HCT116 (cell line): ENCODE data around the gene SNED1. TPM values are rescaled to one million over a fixed set of nuclear protein-coding genes. Genes with fewer than 3 reads are reported as not detected.

Experiments used
- ATAC-seq: fragments of 200-7000 bp; cut with Tn5 transposase; 2 replicates; pipeline ENCODE4 v1.9.1; 2020; ENCODE audit warnings: mild to moderate bottlenecking, moderate library complexity
- BruUV-seq: library from RNA; stranded (reverse); fragments of 400-500 nt; replicated peaks from 2 replicates; lab custom pipeline; 2021; lab: Mats Ljungman, UMichigan
- CTCF ChIA-PET: fragments of 300-600 bp; sonication (Branson Sonifier 250); formaldehyde crosslinking; loops from one replicate; lab custom pipeline; 2021; ENCODE audit warnings: antibody characterized with exemption; lab: Charles Lee
- POLR2A ChIA-PET: fragments of 300-600, 350-600 bp; sonication (Branson Sonifier 250); formaldehyde crosslinking; loops from one replicate; lab custom pipeline; 2021; ENCODE audit warnings: antibody characterized with exemption; lab: Charles Lee
- RAD21 ChIA-PET, 2 experiments: fragments of 300-600 bp; sonication (Branson Sonifier 250); formaldehyde crosslinking; loops; one replicate each; lab custom pipeline; 2023; ENCODE audit warnings: low total read pairs in 2 of 2; ENCODE audit not compliant: uncharacterized antibody in 2 of 2, unreplicated experiment in 2 of 2, low non-redundant PET in 1 of 2; lab: Charles Lee
- DNase-seq: peaks from one replicate; pipeline ENCODE4 v3.0.0-alpha.2; 2010; ENCODE audit warnings: low read depth, low spot score
- H2AFZ ChIP-seq: fragments of 200-600 bp; shearing (Covaris generic), sonication (generic); 2 replicates; pipeline ENCODE4 v1.6.1; 2017; ENCODE audit warnings: low read depth, mixed run types, mixed read lengths, antibody characterized with exemption, low read length; ENCODE audit not compliant: poor library complexity, severe bottlenecking
- H3K27ac ChIP-seq: 2 replicates; pipeline ENCODE4 v1.5.1; 2012; ENCODE audit warnings: low read depth, low read length
- H3K27me3 ChIP-seq: fragments of 200-600 bp; sonication (generic); 2 replicates; pipeline ENCODE4 v1.6.1; 2016; ENCODE audit warnings: mixed run types, low read length, mixed read lengths; ENCODE audit not compliant: insufficient read depth
- H3K36me3 ChIP-seq, 2 experiments: fragments of 200-500 bp in 1 of 2; fragments of 200-600 bp in 1 of 2; sonication (Bioruptor generic) in 1 of 2; sonication (generic) in 1 of 2; 2 replicates each; pipeline versions ENCODE4 v1.5.1 to v1.6.1; 2014 to 2016; ENCODE audit warnings: low read length in 2 of 2, inconsistent platforms in 1 of 2, mixed read lengths in 1 of 2, mixed run types in 1 of 2; ENCODE audit not compliant: insufficient read depth in 2 of 2, control insufficient read depth in 1 of 2
- H3K4me1 ChIP-seq, 2 experiments: fragments of 200-600 bp in 1 of 2; sonication (generic) in 1 of 2; 2 replicates each; pipeline versions ENCODE4 v1.5.1 to v1.6.1; 2012 to 2017; ENCODE audit warnings: low read length in 2 of 2, inconsistent platforms in 1 of 2, mild to moderate bottlenecking in 1 of 2, mixed read lengths in 1 of 2, mixed run types in 1 of 2, moderate library complexity in 1 of 2; ENCODE audit not compliant: insufficient read depth in 2 of 2, control insufficient read depth in 1 of 2
- H3K4me2 ChIP-seq: fragments of 200-600 bp; sonication (generic); 2 replicates; pipeline ENCODE4 v1.6.1; 2017; ENCODE audit warnings: mixed run types, low read length, mixed read lengths
- H3K4me3 ChIP-seq, 2 experiments: fragments of 200-600 bp in 1 of 2; sonication (generic) in 1 of 2; replicated peaks in 1 of 2; 2 replicates each; pipeline ENCODE4 v1.5.1; 2011 to 2016; ENCODE audit warnings: low read length in 2 of 2, control low read depth in 1 of 2, low read depth in 1 of 2, mild to moderate bottlenecking in 1 of 2, mixed read lengths in 1 of 2, mixed run types in 1 of 2
- H3K79me2 ChIP-seq: fragments of 200-600 bp; sonication (generic); 2 replicates; pipeline ENCODE4 v1.6.1; 2017; ENCODE audit warnings: mild to moderate bottlenecking, mixed run types, low read length, moderate library complexity, mixed read lengths; ENCODE audit not compliant: insufficient read depth
- H3K9ac ChIP-seq: fragments of 200-600 bp; sonication (generic); 2 replicates; pipeline ENCODE4 v1.6.1; 2016; ENCODE audit warnings: low read length, mixed read lengths
- H3K9me2 ChIP-seq: fragments of 200-600 bp; sonication (generic), shearing (Covaris generic); 2 replicates; pipeline ENCODE4 v1.6.1; 2017; ENCODE audit warnings: mixed run types, mild to moderate bottlenecking, moderate library complexity; ENCODE audit not compliant: insufficient read depth
- H3K9me3 ChIP-seq, 2 experiments: fragments of 200-500 bp in 1 of 2; fragments of 200-600 bp in 1 of 2; sonication (Bioruptor generic) in 1 of 2; sonication (generic) in 1 of 2; 2 replicates each; pipeline ENCODE4 v1.6.1; 2014 to 2017; ENCODE audit warnings: low read length in 2 of 2, mixed read lengths in 2 of 2, inconsistent platforms in 1 of 2, low read depth in 1 of 2, mild to moderate bottlenecking in 1 of 2, mixed run types in 1 of 2, moderate library complexity in 1 of 2; ENCODE audit not compliant: control insufficient read depth in 1 of 2, insufficient read depth in 1 of 2
- H4K20me1 ChIP-seq: fragments of 200-600 bp; sonication (generic), shearing (Covaris generic); 2 replicates; pipeline ENCODE4 v1.6.1; 2017; ENCODE audit warnings: mixed run types, mild to moderate bottlenecking, moderate library complexity; ENCODE audit not compliant: insufficient read depth
- FOSL1 ChIP-seq: IDR thresholded peaks from 2 replicates; pipeline ENCODE4 v1.6.1; 2012; ENCODE audit warnings: low read depth
- REST ChIP-seq: IDR thresholded peaks from 2 replicates; pipeline ENCODE4 v1.6.1; 2012; ENCODE audit warnings: low read depth
- ZFX ChIP-seq: fragments of 450-650 bp; IDR thresholded peaks from 2 replicates; pipeline ENCODE4 v1.6.1; 2017
- intact Hi-C: fragments of 100-400 bp; cut with micrococcal nuclease; formaldehyde crosslinking; loops from 2 replicates; pipeline ENCODE4 v1.10.0; 2022
- total RNA-seq: library from RNA; stranded (reverse); gene quantifications from one replicate; pipeline ENCODE4 v1.2.1, GENCODE V29; 2021; ENCODE audit not compliant: unreplicated experiment

SNED1 gene
- total RNA-seq, 1 experiment from 2014 or later = 9.6 TPM

GRCh38 chr2:240998706-240998994, 232 bp downstream of the SNED1 start:
- H3K4me1 ChIP-seq = peaks cover 5 to 17% of the 10 kb centered on the region in 2 experiments; a peak in 3 of 4 replicates
- no peak overlapping the region for H2AFZ ChIP-seq
- POLR2A ChIA-PET = interaction anchor here (0.8 kb wide), 1 partner anchor 11 kb away, joined by 3 read pairs; no protein-coding TSS in a partner anchor
- TF ChIP-seq ZFX (0 out of 2 replicates have a peak, but pooled peaks have one; percentile 51), REST (no peak)
- TF ChIP-seq, all 23 proteins: peak for 1
- no peaks in the 10 kb centered on the region for H4K20me1 ChIP-seq
- CTCF ChIA-PET = no interaction called here
- H3K36me3 ChIP-seq = 0 out of 4 replicates have a peak, but pooled peaks cover 0 to 5% of the 10 kb centered on the region in 2 experiments
- RAD21 ChIA-PET = no interaction called here
- ATAC-seq (peak; percentile 62), DNase-seq (no peak)
- H3K27ac ChIP-seq = peak overlapping the region; percentile 75; the same call in 1 of the 2 replicates
- peak overlapping the region; percentile 81 for H3K4me2 ChIP-seq
- no TSS peak for BruUV-seq
- peaks cover 0 to 5% of the 10 kb centered on the region in 2 experiments; a peak in 1 of 4 replicates for H3K9me3 ChIP-seq
- H3K9ac ChIP-seq = peak overlapping the region; percentile 62
- peak overlapping the region; percentile 47 to 66 for H3K4me3 ChIP-seq
- intact Hi-C loops = no loop called here
- no peaks in the 10 kb centered on the region for H3K79me2 ChIP-seq
- H3K9me2 ChIP-seq = no peaks in the 10 kb centered on the region
- H3K27me3 ChIP-seq = no peaks in the 10 kb centered on the region

GRCh38 chr2:240998995-240999791, 775 bp downstream of the SNED1 start:
- ChIA-PET RAD21 (no interaction called here), CTCF (no interaction called here), POLR2A (interaction anchor here (0.6 to 0.8 kb wide), 2 partner anchors 10 to 80 kb away, joined by 3 read pairs; no protein-coding TSS in a partner anchor)
- peaks cover 5 to 17% of the 10 kb centered on the region in 2 experiments; a peak in 3 of 4 replicates for H3K4me1 ChIP-seq
- DNase-seq (no peak), ATAC-seq (peak; percentile 8; the same call in 1 of the 2 replicates)
- peak overlapping the region; percentile 62 for H3K9ac ChIP-seq
- peak overlapping the region; percentile 47 to 66 for H3K4me3 ChIP-seq
- TF ChIP-seq FOSL1 (no peak), ZFX (peak; percentile 33; the same call in 1 of the 2 replicates)
- no peaks in the 10 kb centered on the region for H3K27me3 ChIP-seq
- H3K9me3 ChIP-seq = peaks cover 0 to 10% of the 10 kb centered on the region in 2 experiments; a peak in 2 of 4 replicates
- H3K27ac ChIP-seq = peak overlapping the region; percentile 75; the same call in 1 of the 2 replicates
- no peaks in the 10 kb centered on the region for H3K79me2 ChIP-seq
- intact Hi-C loops = no loop called here
- no peak overlapping the region for H2AFZ ChIP-seq
- H4K20me1 ChIP-seq = no peaks in the 10 kb centered on the region
- H3K4me2 ChIP-seq = peak overlapping the region; percentile 81
- H3K9me2 ChIP-seq = no peaks in the 10 kb centered on the region
- 0 out of 4 replicates have a peak, but pooled peaks cover 0 to 7% of the 10 kb centered on the region in 2 experiments for H3K36me3 ChIP-seq
- BruUV-seq = no TSS peak
